K562 (cell line): Measurements from ENCODE around the gene AGAP1.

Experiments
- CEBPB ChIP-seq: fragments of 450-650 bp; IDR thresholded peaks from 2 replicates; pipeline ENCODE4 v1.6.1; 2016; ENCODE audit warnings: missing genetic modification characterization, missing compliant biosample characterization
- CHCHD3 ChIP-seq: fragments of 250-450 bp; sonication (Bioruptor Pico); IDR thresholded peaks from 2 replicates; pipeline ENCODE4 v2.1.2; 2022; ENCODE audit warnings: mild to moderate bottlenecking
- CTCF ChIP-seq, 3 experiments: IDR thresholded peaks in 2 of 3; conservative IDR thresholded peaks in 1 of 3; 2 replicates each; pipeline ENCODE4 v1.5.1; 2011 to 2012; ENCODE audit warnings: low read length in 3 of 3, mild to moderate bottlenecking in 3 of 3, control low read depth in 2 of 3, improper control_type of control experiment in 1 of 3, inconsistent platforms in 1 of 3, low read depth in 1 of 3, mixed read lengths in 1 of 3, moderate library complexity in 1 of 3; ENCODE audit not compliant: insufficient read depth in 2 of 3
- ESRRA ChIP-seq: fragments of 450-650 bp; IDR thresholded peaks from 2 replicates; pipeline ENCODE4 v1.6.1; 2014; ENCODE audit warnings: low read depth, mild to moderate bottlenecking, moderate library complexity, borderline replicate concordance
- TCF3 ChIP-seq: sonication (generic); formaldehyde crosslinking; IDR thresholded peaks from 2 replicates; pipeline ENCODE4 v1.4.0; 2020; ENCODE audit warnings: mild to moderate bottlenecking, missing genetic modification reagents

- TF ChIP-seq CEBPB (tag), result no peak
- TF ChIP-seq ESRRA, result no peak
- no peak for TF ChIP-seq CHCHD3 (CRISPR knock-in tag)
- TF ChIP-seq CTCF (IDR thresholded peaks at IDR 0.05 in 2 of 3, conservative IDR thresholded peaks at IDR 0.05 in 1 of 3; ENCODE audit: insufficient read depth in 2 of 3, low read depth in 1 of 3, low read length in 3 of 3), result no peak
- no peak for TF ChIP-seq TCF3 (CRISPR knock-in tag)
Observed at GRCh38 chr2:235674146-235674545, 180.3 kb downstream of the AGAP1 start.
